Loucy (cell line): ENCODE results near the gene RNU4-1.

Source experiments
- EZH2phosphoT487 ChIP-seq: fragments of 200-600 bp; IDR thresholded peaks from 2 replicates; pipeline ENCODE4 v1.6.1; 2018; ENCODE audit warnings: antibody characterized with exemption, mild to moderate bottlenecking, moderate library complexity, borderline replicate concordance
- TF ChIP-seq, protein P1 (sequence below): fragments of 200-600 bp; sonication (generic); conservative IDR thresholded peaks from 2 replicates; pipeline ENCODE4 v1.5.1; 2014; ENCODE audit warnings: mild to moderate bottlenecking, antibody characterized with exemption, low read length

DNA sequence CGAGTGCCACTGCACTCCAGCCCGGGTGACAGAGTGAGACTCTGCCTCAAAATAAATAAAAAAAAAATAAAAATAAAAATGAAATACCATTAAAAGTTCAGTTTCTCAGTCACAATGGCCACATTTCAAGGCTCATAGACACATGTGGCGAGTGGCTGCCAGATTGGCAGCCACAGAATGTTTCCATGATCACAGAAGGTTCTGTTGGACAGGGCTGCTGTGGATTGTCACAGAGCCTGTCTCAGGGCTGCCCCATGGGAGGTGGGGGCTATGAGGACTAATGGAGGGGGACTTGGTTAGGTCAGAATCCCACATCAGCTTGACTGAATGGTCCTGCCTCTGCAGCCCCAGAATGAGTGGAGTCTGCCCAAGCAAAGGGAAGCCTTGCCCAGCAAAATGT lies 38.4 kb upstream of the RNU4-1 start:
- no peak for TF ChIP-seq EZH2phosphoT487
- TF ChIP-seq, protein P1, sequence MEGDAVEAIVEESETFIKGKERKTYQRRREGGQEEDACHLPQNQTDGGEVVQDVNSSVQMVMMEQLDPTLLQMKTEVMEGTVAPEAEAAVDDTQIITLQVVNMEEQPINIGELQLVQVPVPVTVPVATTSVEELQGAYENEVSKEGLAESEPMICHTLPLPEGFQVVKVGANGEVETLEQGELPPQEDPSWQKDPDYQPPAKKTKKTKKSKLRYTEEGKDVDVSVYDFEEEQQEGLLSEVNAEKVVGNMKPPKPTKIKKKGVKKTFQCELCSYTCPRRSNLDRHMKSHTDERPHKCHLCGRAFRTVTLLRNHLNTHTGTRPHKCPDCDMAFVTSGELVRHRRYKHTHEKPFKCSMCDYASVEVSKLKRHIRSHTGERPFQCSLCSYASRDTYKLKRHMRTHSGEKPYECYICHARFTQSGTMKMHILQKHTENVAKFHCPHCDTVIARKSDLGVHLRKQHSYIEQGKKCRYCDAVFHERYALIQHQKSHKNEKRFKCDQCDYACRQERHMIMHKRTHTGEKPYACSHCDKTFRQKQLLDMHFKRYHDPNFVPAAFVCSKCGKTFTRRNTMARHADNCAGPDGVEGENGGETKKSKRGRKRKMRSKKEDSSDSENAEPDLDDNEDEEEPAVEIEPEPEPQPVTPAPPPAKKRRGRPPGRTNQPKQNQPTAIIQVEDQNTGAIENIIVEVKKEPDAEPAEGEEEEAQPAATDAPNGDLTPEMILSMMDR = no peak
